NCI-H2081 (cell line): ENCODE results near the gene WDR46.

Source experiments
- DNase-seq, 2 experiments: peaks; one replicate each; lab custom pipeline; 2025; lab: John Stamatoyannopoulos, UW

Gene WDR46, protein sequence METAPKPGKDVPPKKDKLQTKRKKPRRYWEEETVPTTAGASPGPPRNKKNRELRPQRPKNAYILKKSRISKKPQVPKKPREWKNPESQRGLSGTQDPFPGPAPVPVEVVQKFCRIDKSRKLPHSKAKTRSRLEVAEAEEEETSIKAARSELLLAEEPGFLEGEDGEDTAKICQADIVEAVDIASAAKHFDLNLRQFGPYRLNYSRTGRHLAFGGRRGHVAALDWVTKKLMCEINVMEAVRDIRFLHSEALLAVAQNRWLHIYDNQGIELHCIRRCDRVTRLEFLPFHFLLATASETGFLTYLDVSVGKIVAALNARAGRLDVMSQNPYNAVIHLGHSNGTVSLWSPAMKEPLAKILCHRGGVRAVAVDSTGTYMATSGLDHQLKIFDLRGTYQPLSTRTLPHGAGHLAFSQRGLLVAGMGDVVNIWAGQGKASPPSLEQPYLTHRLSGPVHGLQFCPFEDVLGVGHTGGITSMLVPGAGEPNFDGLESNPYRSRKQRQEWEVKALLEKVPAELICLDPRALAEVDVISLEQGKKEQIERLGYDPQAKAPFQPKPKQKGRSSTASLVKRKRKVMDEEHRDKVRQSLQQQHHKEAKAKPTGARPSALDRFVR

DNA sequence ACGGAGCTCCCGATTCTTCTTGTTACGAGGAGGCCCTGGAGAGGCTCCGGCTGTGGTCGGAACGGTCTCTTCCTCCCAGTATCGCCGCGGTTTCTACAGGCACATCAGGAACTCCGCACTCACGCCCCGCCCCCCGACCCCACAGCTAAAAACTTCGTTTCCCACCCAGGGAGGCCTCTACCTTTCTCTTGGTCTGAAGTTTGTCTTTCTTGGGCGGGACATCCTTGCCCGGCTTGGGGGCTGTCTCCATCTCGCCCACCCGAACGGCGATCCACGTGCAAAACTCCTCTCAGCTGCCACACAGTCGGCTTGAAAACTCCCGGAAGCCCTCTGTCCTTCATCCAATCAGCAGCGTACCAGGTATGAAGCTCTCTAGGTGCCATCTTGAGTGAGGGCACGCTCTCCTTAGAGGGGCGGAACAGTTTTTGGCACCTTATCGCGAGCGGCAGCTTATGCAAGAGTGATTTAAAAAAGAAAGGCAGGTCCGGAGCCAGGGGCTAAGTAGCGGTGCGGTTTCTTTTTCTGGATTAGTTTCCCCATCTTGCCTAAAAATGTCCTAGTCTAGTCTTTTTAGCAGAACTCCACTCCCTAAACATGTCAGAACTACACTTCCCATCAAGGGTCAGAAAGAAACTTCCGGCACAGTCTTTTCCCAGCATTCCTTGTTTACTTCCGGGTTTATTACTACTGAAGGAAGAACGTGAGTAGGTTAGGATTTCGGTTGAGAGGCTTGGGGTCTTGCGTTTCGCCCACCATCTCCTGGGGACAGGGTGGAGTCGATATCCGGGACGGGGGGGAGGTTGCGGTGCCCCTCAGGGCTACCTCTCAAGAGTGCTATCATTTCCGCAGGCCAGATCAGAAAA lies at the start of gene WDR46, which contains the start of gene PFDN6:
WDR46 (minus strand) TSS at position 319 of the 863 bp plus-strand sequence; CDS start at position 250, 69 bp downstream.
PFDN6 (plus strand) TSS at position 681 of the 863 bp plus-strand sequence. CDS start 256 bp downstream, outside the sequence.
- peak; percentile 62 to 86 for DNase-seq

DNA sequence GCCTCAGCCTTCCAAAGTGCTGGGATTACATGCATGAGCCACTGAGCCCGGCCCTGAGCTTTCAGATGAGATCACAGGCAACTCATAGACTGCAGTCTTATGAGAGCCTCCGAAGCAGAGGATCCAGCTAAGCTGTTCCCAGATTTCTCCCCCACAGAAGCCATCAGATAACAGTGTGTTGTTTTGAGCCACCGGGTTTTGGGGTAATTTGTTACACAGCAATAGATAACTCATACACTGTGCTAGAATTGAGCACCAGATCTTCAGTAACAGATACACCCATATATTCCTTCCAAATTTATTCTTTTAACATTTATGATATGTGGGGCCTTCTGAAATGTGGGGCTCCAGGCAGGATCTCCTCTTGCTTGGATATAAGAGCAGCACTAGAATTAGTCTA lies 47.5 kb upstream of the WDR46 start:
- DNase-seq: no peak

DNA sequence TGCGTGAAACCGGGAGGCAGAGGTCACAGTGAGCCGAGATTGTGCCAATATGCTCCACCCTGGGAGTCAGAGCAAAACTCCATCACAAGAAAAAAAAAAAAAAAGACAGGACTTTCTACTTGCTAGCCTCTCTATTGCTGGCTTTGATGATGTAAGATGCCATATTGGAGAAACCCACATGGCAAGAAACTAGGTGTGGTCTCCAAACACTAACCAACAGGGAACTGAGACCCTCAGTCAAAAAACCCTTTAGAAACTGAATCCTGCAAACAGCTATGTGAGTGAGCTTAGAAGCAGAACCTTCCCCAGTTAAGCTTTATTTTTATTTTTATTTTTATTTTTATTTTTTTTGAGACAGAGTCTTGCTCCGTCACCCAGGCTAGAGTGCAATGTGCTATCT lies 46.9 kb upstream of the WDR46 start:
- DNase-seq: no peak

DNA sequence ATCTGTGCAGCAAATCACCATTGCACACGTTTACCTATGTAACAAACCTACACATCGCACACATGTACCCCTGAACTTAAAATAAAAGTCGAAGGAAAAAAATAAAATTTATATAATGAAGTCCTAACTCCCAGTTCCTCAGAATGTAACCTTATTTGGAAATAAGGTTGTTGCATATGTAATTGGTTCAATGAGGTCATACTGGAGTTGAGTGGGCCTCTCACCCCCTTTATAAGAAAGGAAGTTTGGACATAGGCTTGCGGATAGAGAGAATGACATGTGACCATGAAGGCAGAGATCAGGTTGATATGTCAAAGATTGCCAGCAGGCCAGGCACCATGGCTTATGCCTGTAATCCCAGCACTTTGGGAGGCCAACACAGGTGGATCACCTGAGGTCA lies 44.6 kb upstream of the WDR46 start:
- DNase-seq: no peak

DNA sequence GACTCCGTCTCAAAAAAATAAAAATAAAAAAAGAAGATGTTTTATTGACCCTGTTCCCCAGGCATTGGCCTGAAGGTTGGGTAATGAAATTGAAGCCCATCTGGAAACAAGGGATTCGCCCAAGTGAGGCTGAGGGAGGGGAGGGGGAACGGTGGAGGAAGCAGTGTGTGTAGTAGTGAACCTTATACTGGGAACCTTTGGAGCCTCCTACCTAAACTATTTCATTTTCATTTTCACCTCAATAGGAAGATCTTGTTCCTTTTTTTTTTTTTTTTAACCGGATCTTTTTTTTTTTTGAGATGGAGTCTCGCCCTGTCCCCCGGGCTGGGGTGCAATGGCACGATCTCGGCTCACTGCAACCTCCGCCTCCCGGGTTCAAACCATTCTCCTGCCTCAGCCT lies 41.7 kb upstream of the WDR46 start:
- DNase-seq: no peak

DNA sequence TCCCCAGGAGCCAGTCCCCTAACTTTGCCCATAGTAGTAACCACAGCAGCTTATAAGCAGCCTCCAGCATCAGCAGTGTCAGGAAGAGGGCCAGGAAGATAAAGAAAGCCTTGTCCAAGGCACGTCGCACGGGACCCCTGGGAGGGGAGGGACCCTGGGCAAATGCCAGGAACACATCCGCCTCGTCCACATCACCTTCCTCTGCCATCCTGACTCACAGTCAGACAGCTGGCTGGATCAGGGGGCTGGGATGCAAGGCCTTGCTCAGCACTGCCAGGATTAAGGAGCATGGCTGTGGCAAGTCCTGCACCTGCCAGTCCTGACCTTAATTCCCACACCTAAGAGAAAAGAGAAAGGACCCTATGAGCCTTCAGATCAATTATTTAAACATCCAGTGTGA lies 40.0 kb upstream of the WDR46 start:
- no peak for DNase-seq

DNA sequence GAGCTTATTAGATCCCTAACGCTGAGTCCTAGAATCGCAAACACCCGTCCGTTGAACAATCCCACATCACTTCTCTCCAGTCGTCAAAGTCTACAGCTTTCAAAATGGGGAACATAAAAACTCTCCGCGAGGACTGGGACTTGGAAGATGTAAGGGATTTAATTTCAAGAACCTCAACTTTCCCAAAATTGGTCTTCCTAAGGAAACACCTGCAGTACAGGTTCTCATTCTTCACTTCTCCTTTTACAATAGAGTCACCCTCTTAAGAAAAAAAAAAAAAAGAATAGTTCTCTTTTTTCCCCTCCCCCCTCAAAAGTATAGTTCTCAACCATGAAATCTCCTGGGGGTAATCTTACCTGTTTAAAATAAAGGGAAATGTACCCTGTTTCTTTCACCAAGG lies 35.1 kb upstream of the WDR46 start:
- DNase-seq: peak in 1 of 2 experiments; percentile 21

DNA sequence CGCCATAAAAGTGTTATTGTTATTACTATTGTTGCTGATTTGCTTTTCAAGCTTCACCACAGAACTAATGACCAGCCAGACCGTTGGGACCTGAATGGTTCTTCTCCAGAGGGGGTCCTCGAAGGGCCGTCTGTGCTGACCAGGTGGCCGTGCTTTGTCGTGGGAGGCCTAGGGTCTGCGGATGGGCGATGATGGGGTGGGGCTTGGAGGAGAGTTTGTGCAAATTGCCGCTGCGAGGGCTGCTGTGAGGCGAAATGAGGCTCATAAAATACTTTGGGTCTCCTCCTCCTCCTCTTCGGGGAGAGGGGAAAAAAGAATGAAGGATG lies 34.5 kb upstream of the WDR46 start:
- DNase-seq: peak in 1 of 2 experiments; percentile 79

DNA sequence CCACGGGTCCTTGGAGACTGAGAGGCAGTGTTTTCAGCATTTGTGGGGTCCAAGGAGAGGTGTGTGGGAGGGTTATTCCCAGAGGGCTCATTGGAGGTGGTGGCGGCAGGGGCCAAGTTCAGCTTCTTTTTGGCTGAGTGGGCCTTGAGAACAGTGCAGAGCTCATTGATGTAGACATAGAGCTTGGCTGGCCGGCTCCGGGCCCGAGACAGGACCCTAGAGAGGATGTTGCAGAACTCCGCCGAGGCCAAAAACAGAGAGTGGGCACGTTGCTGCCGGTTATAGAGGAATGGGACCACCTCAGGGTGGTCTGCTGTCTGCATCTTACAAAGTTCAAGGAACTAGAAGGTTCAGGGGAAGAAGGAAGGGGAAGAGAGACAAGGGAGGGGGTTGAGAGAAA lies 32.2 kb upstream of the WDR46 start:
- no peak for DNase-seq

DNA sequence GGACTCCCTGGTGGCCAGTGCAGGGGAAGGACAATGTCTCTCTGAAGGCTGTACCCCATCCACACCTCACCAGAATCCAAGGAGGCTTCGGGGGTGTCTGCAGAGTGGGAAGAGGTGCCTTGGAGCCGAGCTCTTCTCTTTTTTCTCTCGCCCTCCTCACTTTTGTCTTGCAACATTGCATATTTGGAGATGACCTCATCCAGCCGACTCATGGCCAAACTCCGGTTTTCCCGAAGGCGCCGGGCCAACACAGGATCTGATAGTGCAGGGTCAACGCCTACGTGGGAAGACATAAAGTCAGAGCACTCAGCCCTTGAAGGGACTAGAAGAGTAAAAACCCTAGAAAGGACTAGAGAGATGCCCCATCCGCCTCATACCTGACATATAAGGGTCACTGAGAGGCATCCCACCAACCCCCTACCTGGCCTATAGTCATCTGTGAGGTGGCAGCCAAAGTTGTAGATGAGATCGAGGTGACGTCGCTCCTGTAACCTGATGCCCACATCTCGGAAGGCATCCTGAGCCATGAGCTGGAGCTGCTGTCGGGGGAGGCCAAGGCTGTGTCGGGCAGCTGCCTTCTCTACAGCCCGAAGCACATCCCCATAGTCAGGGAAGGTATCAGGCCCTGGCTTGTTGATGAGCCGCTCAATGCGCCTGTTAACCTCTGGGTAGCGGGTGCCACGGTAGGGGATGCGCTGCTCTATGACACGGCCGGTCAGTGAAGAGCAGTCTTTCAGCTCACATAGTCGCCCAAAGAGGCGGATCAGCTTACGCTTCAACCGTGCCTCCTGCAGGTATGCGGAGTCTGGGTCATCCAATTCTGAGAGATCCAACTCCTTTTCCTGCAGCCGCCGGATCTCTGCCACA lies 31.5 kb upstream of the WDR46 start:
- no peak for DNase-seq

DNA sequence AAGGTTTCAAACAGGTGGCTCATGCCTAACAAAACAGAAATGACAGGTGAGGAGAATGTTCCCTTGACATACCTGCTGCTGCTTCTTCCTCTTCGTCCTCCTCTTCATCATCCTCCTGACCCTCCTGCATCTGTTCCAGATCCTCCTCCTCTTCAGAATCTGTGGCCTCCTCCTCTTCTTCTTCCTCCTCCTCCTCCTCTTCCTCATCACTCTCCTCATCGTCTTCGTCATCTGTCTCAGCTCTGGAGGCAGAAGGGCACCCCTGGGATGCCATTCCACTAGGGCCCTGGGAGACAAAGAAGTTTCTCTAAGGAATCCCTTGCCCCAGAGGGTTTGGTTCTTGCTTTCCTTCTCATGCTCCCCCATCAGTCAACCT lies 30.9 kb upstream of the WDR46 start:
- no peak for DNase-seq

DNA sequence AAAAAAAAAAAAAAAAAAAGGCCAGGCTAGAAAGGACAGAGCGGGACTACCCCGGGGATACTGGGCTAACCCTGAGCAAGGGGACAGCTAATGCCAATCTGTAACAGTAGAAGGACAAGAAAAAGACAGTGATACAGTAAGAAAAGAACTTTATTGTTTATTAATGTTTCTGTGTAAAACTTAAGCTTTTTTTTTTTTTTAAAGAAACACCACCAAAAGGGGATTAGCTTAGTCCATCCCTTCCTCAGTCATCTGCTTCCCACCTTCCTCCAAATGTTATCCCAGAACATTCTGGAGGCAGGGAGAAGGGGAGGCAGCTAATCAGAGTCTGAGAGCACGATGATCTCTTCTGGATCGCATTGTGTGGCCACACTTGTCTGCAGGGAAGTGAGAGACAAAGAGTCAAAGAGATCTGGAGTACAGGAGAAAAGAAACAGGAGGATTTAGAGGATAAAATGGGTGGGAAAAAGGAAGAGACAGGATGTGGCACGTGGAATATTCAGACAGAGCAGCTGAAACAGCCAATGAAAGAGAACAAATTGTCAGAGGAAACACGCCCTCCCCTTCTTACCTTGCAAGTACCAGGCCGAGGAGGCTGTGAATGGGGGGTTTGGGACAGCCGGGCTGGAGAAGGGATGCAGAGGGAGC lies 29.5 kb upstream of the WDR46 start:
- DNase-seq: no peak

DNA sequence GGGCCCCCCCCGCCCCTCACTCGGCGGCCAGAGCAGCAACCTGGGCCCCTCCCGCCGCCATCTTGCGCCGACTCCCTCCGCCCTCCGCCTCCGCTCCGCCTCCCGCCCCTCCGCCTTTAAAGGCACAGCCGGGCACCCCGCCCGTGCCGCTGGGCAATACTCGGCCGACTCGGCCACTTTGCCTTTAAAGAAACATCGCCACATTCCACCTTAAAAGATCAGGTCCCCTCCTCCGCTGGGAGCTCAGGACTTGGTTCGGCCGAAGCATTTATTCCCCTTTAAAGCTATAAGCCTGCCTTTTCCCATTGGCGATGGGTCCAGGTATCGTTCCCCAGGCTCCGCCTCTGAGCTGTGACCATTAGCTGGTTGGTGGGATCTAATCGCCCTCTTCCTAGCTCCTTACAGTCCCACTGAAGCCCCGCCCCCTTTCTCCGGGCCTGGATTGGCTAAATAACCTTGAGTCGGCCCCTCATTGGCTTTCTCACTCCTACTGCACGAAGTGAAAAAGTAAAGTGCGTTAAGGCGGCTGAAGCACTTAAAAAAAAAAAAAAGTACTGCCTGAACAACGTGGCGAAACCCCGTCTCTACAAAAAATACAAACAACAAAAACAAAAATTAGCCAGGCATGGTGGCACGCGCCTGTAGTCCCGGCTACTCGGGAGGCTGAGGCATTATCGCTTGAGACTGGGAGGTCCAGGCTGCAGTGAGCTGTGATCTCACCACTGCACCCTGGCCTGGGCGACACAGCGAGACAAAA lies 28.8 kb upstream of the WDR46 start, which contains the start of gene ZBTB22:
ZBTB22 (minus strand) TSS at position 76 of the 757 bp plus-strand sequence. CDS start 828 bp downstream, outside the sequence.
- peak; percentile 95 to 96 for DNase-seq

DNA sequence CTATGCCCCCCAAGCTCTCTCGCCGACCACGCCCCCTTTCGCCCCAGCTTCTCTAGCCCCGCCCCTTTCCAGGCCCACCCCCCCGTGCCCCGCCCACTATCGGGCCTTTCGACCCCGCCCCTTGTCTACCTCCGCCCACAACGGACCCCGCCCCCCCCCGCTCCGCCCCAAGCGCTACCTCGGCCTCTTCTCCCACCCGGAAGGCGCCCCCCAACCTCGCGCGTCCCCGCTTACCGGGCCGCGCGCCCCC lies 28.3 kb upstream of the WDR46 start:
- no peak for DNase-seq

DNA sequence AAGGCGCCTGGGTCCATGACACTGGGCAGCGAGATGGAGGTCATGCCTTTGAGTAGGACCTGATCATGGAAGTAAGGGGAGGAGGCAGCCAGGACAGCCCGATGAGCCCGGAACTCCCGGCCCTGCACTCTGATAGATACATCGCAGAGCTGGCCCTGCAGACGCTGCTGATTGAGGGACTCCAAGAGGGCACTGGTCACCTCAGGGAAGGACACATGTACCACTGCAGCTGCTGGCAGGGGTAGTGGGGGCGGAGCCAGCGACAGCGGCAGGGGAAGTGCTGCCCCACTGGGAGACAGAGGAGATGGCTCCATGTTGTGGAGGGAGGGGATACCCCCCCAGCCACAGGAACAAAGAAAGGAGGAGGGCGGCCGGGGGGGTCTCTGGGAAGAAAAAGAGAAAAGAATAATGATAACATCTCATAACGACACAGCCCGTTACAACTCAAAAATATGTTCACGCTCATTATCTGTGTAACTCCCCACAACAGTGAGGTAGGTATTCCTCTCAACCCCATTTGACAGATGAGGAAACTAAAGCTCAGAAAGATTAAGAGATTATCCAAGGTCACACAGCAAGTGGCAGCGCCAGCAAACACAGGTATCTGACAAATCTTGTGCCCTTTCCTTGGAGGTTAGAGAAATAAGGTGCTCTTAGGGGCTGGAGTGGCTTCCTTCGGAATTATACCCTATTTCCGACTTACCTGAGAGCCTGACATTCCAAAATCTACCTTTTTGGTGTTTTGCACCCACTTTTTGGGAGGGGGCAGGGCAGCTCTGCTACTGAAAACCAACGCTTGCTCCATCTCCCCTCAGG lies 27.8 kb upstream of the WDR46 start:
- no peak for DNase-seq

DNA sequence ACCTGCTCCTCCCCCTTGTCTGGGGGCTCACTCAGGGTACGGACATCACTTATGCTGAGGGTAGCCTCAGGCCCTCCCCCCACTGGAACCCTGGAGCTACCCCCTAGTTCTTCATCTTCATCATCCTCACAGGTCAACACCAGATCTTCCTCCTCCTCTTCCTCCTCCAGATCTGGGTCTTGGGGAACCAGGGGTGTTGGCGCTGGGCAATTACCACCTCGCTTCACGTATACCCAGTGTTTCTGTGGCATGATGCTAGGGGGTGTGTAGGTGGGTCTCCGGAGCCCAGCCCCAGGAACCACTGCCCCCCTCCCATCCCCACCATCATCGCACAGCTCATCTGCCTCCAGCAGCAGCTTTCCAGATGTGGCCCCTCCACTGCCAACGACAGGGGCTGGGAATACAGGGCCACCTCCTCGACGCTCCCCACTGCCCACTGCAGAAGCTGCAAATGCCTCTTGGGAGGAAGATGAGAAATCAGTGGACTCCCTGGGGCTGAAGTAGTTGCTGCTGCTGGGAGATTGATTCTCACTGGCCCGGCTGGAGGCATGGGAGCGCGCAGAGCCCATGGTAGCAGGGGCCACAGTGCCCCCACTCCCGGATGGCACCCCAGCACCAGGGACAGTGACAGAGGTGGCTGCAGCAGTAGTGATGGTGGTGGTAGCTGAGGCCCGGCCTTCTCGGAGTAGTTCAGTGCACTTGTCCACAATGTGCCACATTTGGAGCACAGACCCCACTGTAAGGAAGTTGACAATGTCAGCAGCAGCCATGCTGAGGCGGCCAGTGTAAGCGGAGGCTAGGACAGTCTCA lies 27.0 kb upstream of the WDR46 start:
- no peak for DNase-seq

DNA sequence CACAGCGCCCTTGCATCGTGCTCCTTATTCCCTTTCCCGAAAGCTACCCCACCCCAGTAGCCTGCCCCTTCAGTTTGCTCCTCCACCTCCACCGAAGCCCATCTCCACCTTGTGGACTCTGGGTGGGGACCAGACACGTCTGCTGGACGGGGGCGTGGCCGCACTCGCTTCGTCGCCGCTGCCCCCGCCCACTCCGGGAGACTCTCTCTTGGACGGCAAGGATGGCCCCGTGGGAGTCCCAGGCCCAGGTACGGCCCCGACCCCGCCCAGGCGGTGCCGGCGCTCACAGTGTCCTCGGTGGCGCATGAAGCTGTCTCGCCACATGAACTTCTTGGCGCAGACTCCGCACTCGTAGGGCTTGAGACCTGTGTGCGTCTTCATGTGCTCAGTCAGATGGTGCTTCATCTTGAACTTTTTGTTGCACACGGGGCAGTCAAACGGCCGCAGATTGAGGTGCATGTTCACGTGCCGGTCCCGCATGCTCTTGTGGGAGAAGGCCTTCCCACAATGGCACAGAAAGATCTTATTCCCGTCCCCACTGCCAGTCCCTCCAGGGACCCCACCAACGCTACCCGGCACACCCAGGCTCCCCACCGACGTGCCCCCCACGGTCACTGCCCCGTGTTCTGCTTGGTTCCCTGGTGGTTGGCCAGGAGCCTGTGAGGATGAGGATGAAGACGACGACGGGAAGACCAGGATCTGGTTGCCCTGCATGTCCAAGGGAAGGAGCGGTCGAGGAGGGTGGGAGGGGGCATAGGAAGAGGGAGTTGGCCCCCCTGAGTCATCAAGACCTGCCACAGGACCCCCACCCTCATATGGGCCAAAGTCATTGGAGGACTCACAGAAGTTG lies 26.1 kb upstream of the WDR46 start:
- DNase-seq: no peak

DNA sequence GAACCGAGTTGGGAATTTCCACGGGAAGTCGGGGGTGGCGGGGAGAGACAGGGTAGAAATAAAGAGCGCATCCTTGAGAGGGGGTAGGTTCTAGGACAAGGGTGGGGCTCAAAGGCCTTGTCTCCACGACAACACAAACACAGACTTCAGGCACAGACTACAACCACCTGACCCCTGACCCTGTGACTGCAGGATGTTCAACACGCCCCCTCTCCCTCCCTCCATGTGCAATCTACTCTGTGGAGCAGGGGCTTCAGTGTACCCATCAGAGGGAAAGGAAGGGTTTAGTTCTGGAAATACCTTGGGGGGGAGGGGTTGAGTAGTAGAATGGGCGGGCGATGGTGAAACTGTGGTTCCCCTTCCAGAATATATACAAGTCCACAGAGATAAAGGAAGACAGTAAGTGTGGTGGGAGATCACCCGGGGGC lies 25.5 kb upstream of the WDR46 start:
- peak; percentile 10 to 28 for DNase-seq
